ENCODE results near the gene TECR.

Gene TECR

DNA sequence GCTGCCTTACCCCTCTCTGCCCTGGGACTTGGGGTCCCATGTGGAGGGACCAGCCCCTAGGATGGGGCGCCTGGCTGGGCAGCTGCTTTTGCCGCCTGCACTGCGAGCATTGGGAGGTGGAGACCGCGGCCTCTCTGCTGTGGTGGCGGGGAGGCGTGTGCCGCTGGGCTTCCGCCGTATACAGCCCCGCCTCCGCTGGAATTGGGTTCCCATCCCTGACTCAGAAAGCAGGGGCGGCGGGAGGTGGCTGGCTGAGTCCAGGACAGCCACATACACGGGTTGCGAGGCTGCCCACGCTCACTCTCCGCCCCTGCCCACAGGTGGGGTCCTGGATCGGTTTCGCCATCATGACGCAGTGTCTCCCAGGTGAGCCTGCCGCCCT is 35.9 kb downstream of the TECR start:
- DNase-seq = no peak
- no peak overlapping the region for H3K27ac ChIP-seq
- no peak overlapping the region for H3K4me3 ChIP-seq (ENCODE audit: low read depth, low read length)
- peaks cover 18% of the 10 kb centered on the region for H3K36me3 ChIP-seq (replicated peaks)
- in situ Hi-C loops (cut with HindIII; ENCODE audit: low pct_ligation_motif_present, low sequenced_read_pairs) = no loop called here
- H3K27me3 ChIP-seq (replicated peaks) = no peaks in the 10 kb centered on the region
- TF ChIP-seq, protein P1, sequence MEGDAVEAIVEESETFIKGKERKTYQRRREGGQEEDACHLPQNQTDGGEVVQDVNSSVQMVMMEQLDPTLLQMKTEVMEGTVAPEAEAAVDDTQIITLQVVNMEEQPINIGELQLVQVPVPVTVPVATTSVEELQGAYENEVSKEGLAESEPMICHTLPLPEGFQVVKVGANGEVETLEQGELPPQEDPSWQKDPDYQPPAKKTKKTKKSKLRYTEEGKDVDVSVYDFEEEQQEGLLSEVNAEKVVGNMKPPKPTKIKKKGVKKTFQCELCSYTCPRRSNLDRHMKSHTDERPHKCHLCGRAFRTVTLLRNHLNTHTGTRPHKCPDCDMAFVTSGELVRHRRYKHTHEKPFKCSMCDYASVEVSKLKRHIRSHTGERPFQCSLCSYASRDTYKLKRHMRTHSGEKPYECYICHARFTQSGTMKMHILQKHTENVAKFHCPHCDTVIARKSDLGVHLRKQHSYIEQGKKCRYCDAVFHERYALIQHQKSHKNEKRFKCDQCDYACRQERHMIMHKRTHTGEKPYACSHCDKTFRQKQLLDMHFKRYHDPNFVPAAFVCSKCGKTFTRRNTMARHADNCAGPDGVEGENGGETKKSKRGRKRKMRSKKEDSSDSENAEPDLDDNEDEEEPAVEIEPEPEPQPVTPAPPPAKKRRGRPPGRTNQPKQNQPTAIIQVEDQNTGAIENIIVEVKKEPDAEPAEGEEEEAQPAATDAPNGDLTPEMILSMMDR (IDR thresholded peaks at IDR 0.05; ENCODE audit: low read depth, low read length, missing control alignments) = no peak

DNA sequence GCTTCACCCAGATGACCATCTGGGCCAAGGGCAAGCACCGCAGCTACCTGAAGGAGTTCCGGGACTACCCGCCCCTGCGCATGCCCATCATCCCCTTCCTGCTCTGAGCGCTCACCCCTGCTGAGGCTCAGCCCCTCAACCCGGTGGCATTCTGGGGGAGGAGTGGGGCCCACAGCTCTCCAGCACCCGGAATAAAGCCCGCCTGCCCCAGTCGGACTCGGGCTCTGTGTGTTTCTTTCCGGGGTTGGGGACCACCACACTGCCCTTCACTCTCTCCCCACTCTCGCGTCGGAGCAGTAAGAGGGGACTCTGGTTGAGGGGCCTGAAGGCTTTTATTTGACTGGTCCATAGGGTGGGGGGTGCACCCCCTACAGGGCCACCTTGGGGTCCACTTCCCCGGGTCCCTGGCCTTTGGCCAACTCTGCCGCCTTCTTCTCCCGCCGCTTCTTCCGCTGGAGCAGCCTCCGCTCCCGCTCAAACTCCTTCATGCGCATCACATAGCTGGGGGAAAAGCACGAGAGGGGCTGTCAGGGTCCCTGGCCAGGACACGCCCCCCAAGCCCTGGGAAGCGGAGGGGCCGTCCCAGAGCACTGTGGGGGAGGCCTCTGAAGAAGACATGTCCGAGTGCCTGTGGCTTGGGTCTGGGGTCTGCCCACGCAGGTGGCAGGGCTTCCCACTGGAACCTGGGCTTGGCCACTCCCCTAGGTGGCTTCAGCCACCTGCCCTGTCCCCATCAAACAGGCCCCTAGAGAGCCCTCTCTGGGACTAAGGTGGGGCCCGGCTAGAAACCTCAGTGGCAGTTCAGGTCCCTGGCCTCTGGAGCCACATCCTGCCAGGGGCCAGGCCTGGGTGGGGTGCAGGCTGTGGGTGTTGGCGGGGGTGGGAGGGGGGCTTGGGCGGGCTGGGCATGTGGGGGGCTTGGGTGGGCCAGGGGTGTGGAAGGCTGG is 36.6 kb downstream of the TECR start:
- TF ChIP-seq, protein P1 (IDR thresholded peaks at IDR 0.05; ENCODE audit: low read depth, low read length, missing control alignments) = no peak
- in situ Hi-C loops (cut with HindIII; ENCODE audit: low pct_ligation_motif_present, low sequenced_read_pairs) = no loop called here
- DNase-seq = no peak
- Histone ChIP-seq H3K36me3 (replicated peaks) (peaks cover 18% of the 10 kb centered on the region), H3K27ac (no peak overlapping the region), H3K27me3 (replicated peaks) (no peaks in the 10 kb centered on the region), H3K4me3 (ENCODE audit: low read depth, low read length) (no peak overlapping the region)

DNA sequence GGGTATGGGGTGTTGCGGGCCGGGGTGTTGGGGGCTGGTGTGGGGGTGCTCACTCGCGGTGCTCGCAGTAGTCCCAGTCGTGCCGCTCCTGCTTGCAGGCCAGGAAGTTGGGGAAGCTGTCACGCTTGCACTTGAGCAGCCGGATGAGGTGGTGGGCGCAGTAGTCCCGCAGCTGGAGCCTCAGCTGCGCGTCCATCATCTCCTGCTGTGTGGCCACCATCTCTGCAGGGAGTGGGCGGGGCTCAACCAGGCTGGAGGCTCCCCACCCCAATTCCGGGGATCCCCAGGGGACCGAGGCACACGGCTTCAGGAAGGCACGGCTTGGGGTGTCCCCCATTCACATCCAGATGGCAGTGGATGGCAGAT is 37.3 kb downstream of the TECR start:
- in situ Hi-C loops (cut with HindIII; ENCODE audit: low pct_ligation_motif_present, low sequenced_read_pairs) = no loop called here
- Histone ChIP-seq H3K36me3 (replicated peaks) (peaks cover 18% of the 10 kb centered on the region), H3K4me3 (ENCODE audit: low read depth, low read length) (no peak overlapping the region), H3K27ac (no peak overlapping the region), H3K27me3 (replicated peaks) (no peaks in the 10 kb centered on the region)
- no peak for DNase-seq
- TF ChIP-seq, protein P1 (IDR thresholded peaks at IDR 0.05; ENCODE audit: low read depth, low read length, missing control alignments) = no peak

DNA sequence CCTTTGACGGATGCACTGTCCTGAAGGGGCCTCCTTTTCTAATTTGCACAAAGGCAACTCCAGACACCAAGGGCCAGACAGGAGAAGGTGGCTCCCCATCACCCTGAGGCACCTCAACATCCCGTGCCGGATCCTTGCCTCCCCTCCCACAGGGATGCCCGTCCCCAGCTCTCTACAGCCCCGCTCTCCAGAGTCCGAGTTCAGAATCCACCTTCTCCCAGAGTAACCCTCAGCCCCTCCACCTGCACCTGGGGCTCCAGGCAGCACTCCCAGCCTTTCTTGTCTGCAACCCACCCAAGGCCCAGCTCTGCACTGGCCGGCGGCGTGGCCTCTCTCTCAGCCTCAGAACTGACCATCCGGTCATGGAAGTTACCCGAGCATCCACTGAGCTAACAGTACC is 37.7 kb downstream of the TECR start:
- in situ Hi-C loops (cut with HindIII; ENCODE audit: low pct_ligation_motif_present, low sequenced_read_pairs) = no loop called here
- Histone ChIP-seq H3K27me3 (replicated peaks) (no peaks in the 10 kb centered on the region), H3K4me3 (ENCODE audit: low read depth, low read length) (no peak overlapping the region), H3K36me3 (replicated peaks) (peaks cover 18% of the 10 kb centered on the region), H3K27ac (no peak overlapping the region)
- DNase-seq = no peak
- TF ChIP-seq, protein P1 (IDR thresholded peaks at IDR 0.05; ENCODE audit: low read depth, low read length, missing control alignments) = no peak

DNA sequence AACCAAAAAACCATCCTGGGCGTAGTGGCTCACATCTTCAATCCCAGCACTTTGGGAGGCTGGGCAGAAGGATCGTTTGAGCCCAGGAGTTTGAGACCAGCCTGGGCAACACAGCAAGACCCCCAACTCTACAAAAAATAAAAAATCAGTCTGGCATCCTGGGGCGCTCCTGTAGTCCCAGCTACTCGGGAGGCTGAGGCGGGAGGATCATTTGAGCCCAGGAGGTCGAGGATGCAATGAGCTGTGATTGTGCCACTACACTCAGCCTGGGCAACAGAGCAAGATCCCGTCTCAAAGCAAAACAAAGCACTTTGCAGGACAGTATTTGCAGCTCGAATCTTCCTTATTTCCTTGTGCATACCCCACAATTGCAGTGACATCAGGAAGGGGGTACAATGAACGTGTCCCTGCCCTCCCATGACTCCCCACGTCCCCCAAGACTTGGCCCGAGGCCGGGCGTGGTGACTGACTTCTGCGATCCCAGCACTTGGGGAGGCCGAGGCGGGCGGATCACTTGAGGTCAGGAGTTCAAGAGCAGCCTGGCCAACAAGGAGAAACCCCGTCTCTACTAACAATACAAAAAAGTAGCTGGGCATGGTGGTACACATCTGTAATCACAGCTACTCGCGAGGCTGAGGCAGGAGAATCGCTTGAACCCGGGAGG is 41.6 kb downstream of the TECR start:
- TF ChIP-seq, protein P1 (IDR thresholded peaks at IDR 0.05; ENCODE audit: low read depth, low read length, missing control alignments) = no peak
- in situ Hi-C loops (cut with HindIII; ENCODE audit: low pct_ligation_motif_present, low sequenced_read_pairs) = loop anchor here (10.0 kb wide), 1 partner anchor 114 kb away; no protein-coding TSS in a partner anchor
- no peaks in the 10 kb centered on the region for H3K27me3 ChIP-seq (replicated peaks)
- H3K4me3 ChIP-seq (ENCODE audit: low read depth, low read length) = peak overlapping the region; percentile 99
- H3K36me3 ChIP-seq (replicated peaks) = peaks cover 2% of the 10 kb centered on the region
- no peak for DNase-seq
- H3K27ac ChIP-seq = no peak overlapping the region
